HepG2 (cell line): ENCODE results near the gene OGFOD3. TPM values are rescaled to one million over a fixed set of nuclear protein-coding genes. Genes with fewer than 3 reads are reported as not detected.

Source experiments
- AHR ChIP-seq: IDR thresholded peaks from 2 replicates; pipeline ENCODE4 v1.6.1; 2018; ENCODE audit warnings: missing genetic modification reagents, missing compliant biosample characterization
- ATAD3A ChIP-seq: sonication (generic); formaldehyde crosslinking; IDR thresholded peaks from 2 replicates; pipeline ENCODE4 v1.4.0; 2020; ENCODE audit warnings: missing genetic modification reagents
- CEBPZ ChIP-seq: IDR thresholded peaks from 2 replicates; pipeline ENCODE4 v1.6.1; 2012; ENCODE audit warnings: low read length, improper control_type of control experiment
- ELF1 ChIP-seq: sonication (generic); formaldehyde crosslinking; IDR thresholded peaks from 2 replicates; pipeline ENCODE4 v1.4.0; 2020; ENCODE audit warnings: missing genetic modification reagents
- GABPB1 ChIP-seq: IDR thresholded peaks from 2 replicates; pipeline ENCODE4 v1.6.1; 2016; ENCODE audit warnings: mild to moderate bottlenecking, missing genetic modification reagents, moderate library complexity, missing compliant biosample characterization
- KDM2A ChIP-seq: sonication (generic); formaldehyde crosslinking; IDR thresholded peaks from 2 replicates; pipeline ENCODE4 v1.4.0; 2020; ENCODE audit warnings: low read depth, missing genetic modification reagents, borderline replicate concordance
- KDM4B ChIP-seq: sonication (generic); formaldehyde crosslinking; IDR thresholded peaks from 2 replicates; pipeline ENCODE4 v1.4.0; 2020; ENCODE audit warnings: missing genetic modification reagents
- KDM6A ChIP-seq: IDR thresholded peaks from 2 replicates; pipeline ENCODE4 v1.6.1; 2016; ENCODE audit warnings: low read depth
- MAZ ChIP-seq, 2 experiments: sonication (generic) in 1 of 2; formaldehyde crosslinking in 1 of 2; IDR thresholded peaks; 2 replicates each; pipeline versions ENCODE4 v1.5.0 to v1.6.1; 2012 to 2020; ENCODE audit warnings: low read depth in 2 of 2, mild to moderate bottlenecking in 2 of 2, borderline replicate concordance in 1 of 2, improper control_type of control experiment in 1 of 2, low read length in 1 of 2, missing genetic modification reagents in 1 of 2, moderate library complexity in 1 of 2
- MIXL1 ChIP-seq: IDR thresholded peaks from 2 replicates; pipeline ENCODE4 v1.6.1; 2016
- NAIF1 ChIP-seq: sonication (generic); formaldehyde crosslinking; IDR thresholded peaks from 2 replicates; pipeline ENCODE4 v1.5.0; 2020; ENCODE audit warnings: mild to moderate bottlenecking, missing genetic modification reagents, borderline replicate concordance
- NR3C1 ChIP-seq: sonication (generic); formaldehyde crosslinking; IDR thresholded peaks from 2 replicates; pipeline ENCODE4 v1.4.0; 2020; ENCODE audit warnings: missing genetic modification reagents
- TBL1XR1 ChIP-seq: fragments of 150-350 bp; IDR thresholded peaks from 2 replicates; pipeline ENCODE4 v1.6.1; 2014; ENCODE audit warnings: borderline replicate concordance, low read length; ENCODE audit not compliant: partially characterized antibody
- WIZ ChIP-seq: sonication (generic); formaldehyde crosslinking; IDR thresholded peaks from 2 replicates; pipeline ENCODE4 v1.5.1; 2020; ENCODE audit warnings: mild to moderate bottlenecking, missing genetic modification reagents
- ZBTB34 ChIP-seq: sonication (generic); formaldehyde crosslinking; IDR thresholded peaks from 2 replicates; pipeline ENCODE4 v1.8.0; 2022; ENCODE audit warnings: mild to moderate bottlenecking, missing genetic modification reagents
- ZNF224 ChIP-seq: sonication (generic); formaldehyde crosslinking; IDR thresholded peaks from 2 replicates; pipeline ENCODE4 v1.5.0; 2020; ENCODE audit warnings: mild to moderate bottlenecking, missing genetic modification reagents
- ZNF382 ChIP-seq: sonication (generic); formaldehyde crosslinking; IDR thresholded peaks from 2 replicates; pipeline ENCODE4 v1.5.0; 2020; ENCODE audit warnings: missing genetic modification reagents, mild to moderate bottlenecking, borderline replicate concordance
- ZNF777 ChIP-seq: sonication (generic); formaldehyde crosslinking; IDR thresholded peaks from 2 replicates; pipeline ENCODE4 v1.4.0; 2020; ENCODE audit warnings: missing genetic modification reagents
- ZSCAN5A ChIP-seq: sonication (generic); formaldehyde crosslinking; IDR thresholded peaks from 2 replicates; pipeline ENCODE4 v1.8.0; 2022; ENCODE audit warnings: mild to moderate bottlenecking, missing genetic modification reagents, borderline replicate concordance
- polyA plus RNA-seq, 8 experiments: library from polyadenylated mRNA; depleted of rRNA in 3 of 8; stranded (reverse) in 7 of 8; unstranded in 1 of 8; fragments of >200 nt; fragmentation: Illumina TruSeq in 4 of 8; extraction: Trizol in 4 of 8; gene quantifications; 2 replicates each; pipeline versions ENCODE4 v1.2.1 to v1.2.3, GENCODE V29; 2011 to 2016; ENCODE audit warnings: low read depth in 4 of 8, missing spikeins in 1 of 8, mixed read lengths in 1 of 8; ENCODE audit not compliant: insufficient read depth in 1 of 8
- total RNA-seq, 5 experiments: library from RNA; depleted of rRNA; stranded (reverse); fragments of >200 nt; fragmentation: Illumina TruSeq; extraction: Trizol; gene quantifications; 2 replicates each; pipeline ENCODE4 v1.2.3, GENCODE V29; 2016; ENCODE audit warnings: low read depth in 1 of 5
- TF ChIP-seq, protein P1 (sequence below): sonication (generic); formaldehyde crosslinking; IDR thresholded peaks from 2 replicates; pipeline ENCODE4 v1.4.0; 2020; ENCODE audit warnings: missing genetic modification reagents
- TF ChIP-seq, protein P2 (sequence below): IDR thresholded peaks from 2 replicates; pipeline ENCODE4 v1.6.1; 2012; ENCODE audit warnings: inconsistent platforms

Gene OGFOD3
- total and polyA plus RNA-seq, 2 of the 13 experiments (the other 11 are each of a cell fraction or from before 2014, with no cell fraction given) = 40.0 to 42.1 TPM

DNA sequence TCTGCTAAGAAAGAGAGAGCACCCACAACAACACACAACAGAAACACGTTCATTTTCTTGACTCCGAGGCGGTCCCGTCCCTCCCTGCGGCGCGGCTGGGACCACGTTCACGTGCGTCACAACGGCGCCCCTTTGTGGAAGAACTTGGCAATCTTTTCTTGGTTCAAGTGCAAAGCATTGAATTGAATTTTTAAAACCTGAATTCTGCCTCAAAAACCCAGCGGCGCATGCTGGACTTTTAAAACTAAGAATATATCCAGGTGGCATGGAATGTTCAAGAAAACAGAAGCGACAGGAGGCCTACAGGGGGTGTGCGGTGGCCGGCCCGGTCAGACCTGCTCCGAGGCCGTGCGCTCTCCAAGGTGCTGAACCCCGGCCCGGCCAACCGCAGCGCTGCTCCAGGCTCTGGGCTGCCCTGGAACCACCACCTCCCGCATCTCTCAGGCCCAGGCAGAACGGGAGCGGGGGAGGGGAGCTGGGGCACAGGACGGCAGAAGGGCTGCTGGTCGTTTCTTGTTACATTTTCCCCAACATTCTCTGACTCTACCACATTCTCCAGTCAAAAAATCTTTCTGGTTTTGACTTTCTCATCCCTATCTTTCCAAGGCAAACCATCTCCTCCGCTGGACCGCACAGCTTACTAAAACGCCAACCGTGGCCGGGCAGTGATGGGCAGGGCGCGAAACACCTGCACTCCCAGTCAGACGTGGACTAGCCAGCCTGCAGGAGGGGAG is 3.7 kb downstream of the OGFOD3 start (continued):
- TF ChIP-seq ZBTB34 (CRISPR knock-in tag) = no peak; the same call in 1 of the 2 replicates
- peak; percentile 97 for TF ChIP-seq AHR (CRISPR knock-in tag)
- no peak for TF ChIP-seq NR3C1 (CRISPR knock-in tag)
- TF ChIP-seq KDM2A (CRISPR knock-in tag) = peak; percentile 90
- TF ChIP-seq GABPB1 (CRISPR knock-in tag) = peak; percentile 71
- no peak for TF ChIP-seq CEBPZ
- 0 out of 2 replicates have a peak, but pooled peaks have one; percentile 47 for TF ChIP-seq ELF1 (CRISPR knock-in tag)
- TF ChIP-seq TBL1XR1 = no peak
- TF ChIP-seq ZNF777 (CRISPR knock-in tag) = peak; percentile 69; the same call in 1 of the 2 replicates
- TF ChIP-seq, protein P1, sequence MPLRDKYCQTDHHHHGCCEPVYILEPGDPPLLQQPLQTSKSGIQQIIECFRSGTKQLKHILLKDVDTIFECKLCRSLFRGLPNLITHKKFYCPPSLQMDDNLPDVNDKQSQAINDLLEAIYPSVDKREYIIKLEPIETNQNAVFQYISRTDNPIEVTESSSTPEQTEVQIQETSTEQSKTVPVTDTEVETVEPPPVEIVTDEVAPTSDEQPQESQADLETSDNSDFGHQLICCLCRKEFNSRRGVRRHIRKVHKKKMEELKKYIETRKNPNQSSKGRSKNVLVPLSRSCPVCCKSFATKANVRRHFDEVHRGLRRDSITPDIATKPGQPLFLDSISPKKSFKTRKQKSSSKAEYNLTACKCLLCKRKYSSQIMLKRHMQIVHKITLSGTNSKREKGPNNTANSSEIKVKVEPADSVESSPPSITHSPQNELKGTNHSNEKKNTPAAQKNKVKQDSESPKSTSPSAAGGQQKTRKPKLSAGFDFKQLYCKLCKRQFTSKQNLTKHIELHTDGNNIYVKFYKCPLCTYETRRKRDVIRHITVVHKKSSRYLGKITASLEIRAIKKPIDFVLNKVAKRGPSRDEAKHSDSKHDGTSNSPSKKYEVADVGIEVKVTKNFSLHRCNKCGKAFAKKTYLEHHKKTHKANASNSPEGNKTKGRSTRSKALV (CRISPR knock-in tag) = peak; percentile 80; the same call in 1 of the 2 replicates
- no peak for TF ChIP-seq ATAD3A (CRISPR knock-in tag)
- TF ChIP-seq, protein P2, sequence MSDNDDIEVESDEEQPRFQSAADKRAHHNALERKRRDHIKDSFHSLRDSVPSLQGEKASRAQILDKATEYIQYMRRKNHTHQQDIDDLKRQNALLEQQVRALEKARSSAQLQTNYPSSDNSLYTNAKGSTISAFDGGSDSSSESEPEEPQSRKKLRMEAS = peak; percentile 56; the same call in 1 of the 2 replicates
- TF ChIP-seq NAIF1 (CRISPR knock-in tag) = peak; percentile 86; the same call in 1 of the 2 replicates
- no peak for TF ChIP-seq ZNF382
- peak; percentile 92 for TF ChIP-seq ZSCAN5A (CRISPR knock-in tag)
- no peak for TF ChIP-seq KDM6A (CRISPR knock-in tag)
- TF ChIP-seq MAZ (IDR thresholded peaks at IDR 0.05; ENCODE audit: borderline replicate concordance, low read depth, low read length) = 0 out of 2 replicates have a peak, but pooled peaks have one; percentile 17
- peak; percentile 56 for TF ChIP-seq MAZ (CRISPR knock-in tag; IDR thresholded peaks at IDR 0.05; ENCODE audit: low read depth)
- peak; percentile 85 for TF ChIP-seq MIXL1 (CRISPR knock-in tag)
- peak; percentile 98 for TF ChIP-seq WIZ (CRISPR knock-in tag)
- TF ChIP-seq KDM4B (CRISPR knock-in tag) = peak; percentile 94; the same call in 1 of the 2 replicates
- TF ChIP-seq ZNF224 (CRISPR knock-in tag) = no peak
